ENCODE measurements around the gene ZNF283.

The ZNF283 gene

DNA sequence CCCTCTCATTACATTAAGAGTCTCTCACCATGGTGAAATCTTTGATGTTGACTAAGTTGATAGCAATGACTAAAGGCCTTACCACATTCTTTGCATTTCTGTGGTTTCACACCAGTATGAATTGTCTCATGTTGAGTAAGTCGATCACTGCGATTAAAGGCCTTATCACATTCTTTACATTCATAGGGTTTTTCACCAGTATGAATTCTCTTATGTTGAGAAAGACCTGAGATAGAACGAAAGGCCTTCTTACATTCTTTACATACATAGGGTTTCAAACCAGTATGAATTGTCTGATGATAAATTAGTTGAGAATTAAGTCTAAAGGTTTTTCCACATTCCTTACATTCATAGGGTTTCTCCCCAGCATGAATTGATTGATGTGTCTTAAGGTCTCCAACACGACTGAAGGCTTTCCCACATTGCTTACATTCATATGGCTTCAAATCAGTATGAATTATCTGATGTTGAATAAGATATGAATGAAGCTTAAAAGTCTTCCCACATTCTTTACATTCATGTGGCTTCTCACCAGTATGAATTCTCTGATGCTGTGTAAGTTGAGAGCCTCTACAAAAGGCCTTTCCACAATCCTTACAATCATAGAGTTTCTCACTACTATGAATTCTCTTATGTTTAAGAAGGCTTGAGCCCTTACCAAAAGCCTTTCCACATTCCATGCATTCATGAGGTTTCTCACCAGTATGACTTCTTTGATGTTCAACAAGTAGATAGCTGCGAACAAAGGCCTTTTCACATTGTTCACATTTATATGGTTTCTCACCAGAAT, 45.6 kb downstream of the ZNF283 start:
- DNase-seq = no peak

DNA sequence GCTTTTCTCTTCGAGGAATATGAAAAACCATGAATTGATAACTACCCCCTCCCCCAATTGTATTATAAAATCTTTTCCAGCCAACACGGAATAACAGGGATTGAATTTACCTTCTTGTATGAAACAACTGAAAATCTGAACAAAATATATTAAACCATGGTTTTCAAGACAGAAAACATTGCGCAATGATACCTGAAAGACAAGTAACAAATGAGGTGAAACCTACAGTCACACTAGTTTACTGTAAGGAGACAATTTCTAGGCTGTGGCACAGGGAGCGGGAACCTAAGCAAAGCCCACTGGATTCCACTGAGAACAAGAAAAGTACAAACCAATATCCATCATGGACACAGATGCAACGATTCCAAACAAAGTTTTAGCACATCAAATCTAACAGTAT, 53.4 kb downstream of the ZNF283 start:
- DNase-seq = no peak

DNA sequence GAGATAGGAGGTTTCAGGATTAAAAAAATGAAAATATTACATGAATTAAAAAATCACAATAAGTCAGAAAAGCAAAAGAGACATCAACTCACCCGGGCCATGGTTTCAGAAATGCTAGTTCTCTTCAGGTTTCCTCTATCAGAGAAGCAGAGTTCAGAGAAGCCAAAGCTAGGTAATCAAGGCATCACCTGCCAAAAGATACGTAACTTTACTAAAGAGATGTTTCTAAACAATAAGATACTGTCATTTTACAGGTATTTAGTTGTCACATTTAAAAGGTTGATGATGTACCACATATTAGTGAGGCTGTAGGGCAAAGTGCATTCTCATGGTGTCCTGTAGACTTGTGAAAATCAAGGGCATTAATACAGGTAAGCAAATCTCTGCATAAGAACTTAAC, 56.7 kb downstream of the ZNF283 start, which contains the start of gene ZNF404:
ZNF404 (minus strand) TSS at position 101 of the 400 bp plus-strand sequence.
- DNase-seq = no peak

DNA sequence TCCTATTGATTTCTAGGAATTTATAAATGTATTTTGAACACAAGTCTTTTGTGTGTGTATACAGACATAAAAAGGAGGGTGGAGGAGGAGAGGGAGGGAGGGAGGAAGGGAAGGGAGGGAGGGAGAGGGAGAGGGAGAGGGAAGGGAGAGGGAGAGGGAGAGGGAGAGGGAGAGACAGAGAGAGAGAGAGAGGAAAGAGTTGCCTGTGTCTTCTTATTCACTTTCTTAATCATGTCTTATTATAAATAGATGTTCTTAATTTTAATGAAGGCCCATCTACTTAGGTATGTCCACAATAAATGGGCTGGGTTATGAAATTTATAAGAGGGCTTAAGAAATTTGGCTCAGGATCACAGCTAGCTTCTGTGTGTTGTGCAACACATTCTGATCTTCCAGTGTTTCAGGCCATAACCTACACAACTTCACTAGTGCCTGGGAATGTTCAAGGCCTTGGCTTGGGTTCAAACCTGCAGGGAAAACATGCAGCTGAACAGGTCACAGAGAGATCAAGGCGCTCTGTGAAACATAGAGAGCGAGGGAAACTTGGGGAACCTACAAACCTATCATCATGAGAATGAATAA, 68.7 kb downstream of the ZNF283 start:
- no peak for DNase-seq

All from activated CD4-positive, alpha-beta T cell treated with anti-CD3 and anti-CD28 coated beads, Interleukin-2, amount 50 U/mL, for 4 hours (primary cell).